ENCODE measurements around the gene CBX5. TPM values are rescaled to one million over a fixed set of nuclear protein-coding genes. Genes with fewer than 3 reads are reported as not detected.

CBX5 gene
- total and polyA plus RNA-seq, 2 of the 8 experiments (the other 6 are each of a cell fraction or from before 2014, with no cell fraction given) = 62.4 to 231 TPM

GRCh38 chr12:54196396-54196795, 83.5 kb downstream of the CBX5 start (continued):
- TF ChIP-seq KDM5A (IDR thresholded peaks at IDR 0.05; ENCODE audit: low read length) = no peak
- no peak for TF ChIP-seq KDM4A (IDR thresholded peaks at IDR 0.05; ENCODE audit: low read depth, low read length, severe bottlenecking)
- TF ChIP-seq EP300 (IDR thresholded peaks at IDR 0.05; ENCODE audit: borderline replicate concordance in 1 of 2, low read depth in 2 of 2, low read length in 2 of 2) = no peak
- TF ChIP-seq CTBP2 (IDR thresholded peaks at IDR 0.05; ENCODE audit: borderline replicate concordance, insufficient read depth, insufficient read length, low read length) = no peak
